Fibroblast of skin of back (primary cell): ENCODE data around the gene JPH3.

Experiments
- DNase-seq: peaks from one replicate; pipeline ENCODE4 v3.0.0-alpha.2; 2013

The JPH3 gene

GRCh38 chr16:87744750-87745514 is 142.6 kb downstream of the JPH3 start:
- no peak for DNase-seq

GRCh38 chr16:87746178-87746577 is 143.9 kb downstream of the JPH3 start:
- DNase-seq = no peak
